Pancreas (tissue), 10 donors: Measurements from ENCODE around the gene MIXL1. TPM values are rescaled to one million over a fixed set of nuclear protein-coding genes. Genes with fewer than 3 reads are reported as not detected.
"Not testable (repeated sequence)": the region's sequence is repeated elsewhere in the genome, so short reads cannot be mapped to it uniquely, and the experiment has no call there.

ENCODE experiments used
- ATAC-seq, 4 donors: fragments of 200-7000 bp; cut with Tn5 transposase; one replicate each; pipeline versions ENCODE4 v1.8.0 to v1.9.1; 2020; ENCODE audit warnings: mild to moderate bottlenecking in 4 of 4, moderate library complexity in 4 of 4
- DNase-seq, 6 donors: peaks; one replicate each; pipeline ENCODE4 v3.0.0-alpha.2; 2020
- FAIRE-seq: peaks from 2 replicates; lab custom pipeline; 2012; peaks lifted over from hg19 to GRCh38; lab: Jason Lieb, UNC
- H3K27ac ChIP-seq, 4 donors: fragments of 200-600 bp; sonication (generic); 1 replicate in 3 of 4; 2 replicates in 1 of 4; pipeline versions ENCODE4 v1.5.0 to v1.8.0; 2020
- H3K27me3 ChIP-seq, 4 donors: fragments of 200-600 bp; one replicate each; pipeline ENCODE4 v1.8.0; 2021
- H3K36me3 ChIP-seq, 3 donors: fragments of 200-600 bp; sonication (generic) in 1 of 3; one replicate each; pipeline versions ENCODE4 v1.5.0 to v1.8.0; 2020 to 2021
- H3K4me1 ChIP-seq, 3 donors: fragments of 200-600 bp; one replicate each; pipeline ENCODE4 v1.8.0; 2021
- H3K4me3 ChIP-seq, 4 donors: fragments of 200-600 bp; sonication (generic) in 2 of 4; one replicate each; pipeline versions ENCODE4 v1.5.0 to v1.8.0; 2020 to 2021
- H3K9me3 ChIP-seq, 4 donors: fragments of 200-600 bp; one replicate each; pipeline ENCODE4 v1.8.0; 2021
- WGBS, 2 donors: extraction: QIAGEN DNeasy Blood & Tissue Kit; methylation state at CpG; one replicate each; pipeline ENCODE4 v1.1.7; 2013; 5-methylcytosine and 5-hydroxymethylcytosine counted together
- intact Hi-C, 3 donors: fragments of 100-400 bp; cut with DNase I; formaldehyde crosslinking; loops; one replicate each; pipeline versions ENCODE4 v1.11.1 to v1.14.2; 2022
- polyA plus RNA-seq, 2 donors: library from polyadenylated mRNA; stranded (reverse); fragments of 200-250 nt; gene quantifications; one replicate each; pipeline ENCODE4 v1.2.3, GENCODE V29; 2013
- total RNA-seq, 6 donors: library from RNA; stranded (reverse); fragmentation: NEBNext Ultra II Directional in 4 of 6; extraction: Animal tissue kit (Norgen Biotek cat#: 25700) in 4 of 6; gene quantifications; one replicate each; pipeline versions ENCODE4 v1.2.1 to v1.2.4, GENCODE V29; 2021 to 2023
- TF ChIP-seq, protein P1 (sequence below), 4 donors: fragments of 200-600 bp; sonication (generic) in 3 of 4; IDR thresholded peaks; one replicate each; pipeline versions ENCODE4 v1.5.0 to v1.8.0; 2021; ENCODE audit warnings: antibody characterized with exemption in 4 of 4
- donor health status: healthy with polysubstance abuse.
- donor health status: DM: no; HTN: no; CAD: no; lungs with moderate emphysema.
- donor health status: DM: no; HTN: no; CAD: no.
- donor health status: control.
- donor health status: control.
- donor health status: Bipolar disorder and iron deficiency.
- donor health status: DM: yes; HTN: yes; CAD: no.
- donor health status: DM: no; HTN: no; CAD: no.
- donor health status: DM: no; HTN: no; CAD: no.
- donor health status: DM: yes; HTN: yes; CAD: no.

Gene MIXL1
- total and polyA plus RNA-seq, 8 donors, result not detected

GRCh38 chr1:226248796-226249195, 25.3 kb downstream of the MIXL1 start:
- WGBS, 2 donors, result 46 to 47% methylated on average over 3 of the region's 3 CpGs

GRCh38 chr1:226250511-226250910, 27.0 kb downstream of the MIXL1 start:
- ATAC-seq (no peak), FAIRE-seq (no peak), DNase-seq (no peak)
- Histone ChIP-seq H3K36me3 (no peaks in the 10 kb centered on the region), H3K9me3 (no peaks in the 10 kb centered on the region), H3K27me3 (no peaks in the 10 kb centered on the region), H3K27ac (no peak overlapping the region), H3K4me3 (no peak overlapping the region), H3K4me1 (no peaks in the 10 kb centered on the region)
- TF ChIP-seq, protein P1, sequence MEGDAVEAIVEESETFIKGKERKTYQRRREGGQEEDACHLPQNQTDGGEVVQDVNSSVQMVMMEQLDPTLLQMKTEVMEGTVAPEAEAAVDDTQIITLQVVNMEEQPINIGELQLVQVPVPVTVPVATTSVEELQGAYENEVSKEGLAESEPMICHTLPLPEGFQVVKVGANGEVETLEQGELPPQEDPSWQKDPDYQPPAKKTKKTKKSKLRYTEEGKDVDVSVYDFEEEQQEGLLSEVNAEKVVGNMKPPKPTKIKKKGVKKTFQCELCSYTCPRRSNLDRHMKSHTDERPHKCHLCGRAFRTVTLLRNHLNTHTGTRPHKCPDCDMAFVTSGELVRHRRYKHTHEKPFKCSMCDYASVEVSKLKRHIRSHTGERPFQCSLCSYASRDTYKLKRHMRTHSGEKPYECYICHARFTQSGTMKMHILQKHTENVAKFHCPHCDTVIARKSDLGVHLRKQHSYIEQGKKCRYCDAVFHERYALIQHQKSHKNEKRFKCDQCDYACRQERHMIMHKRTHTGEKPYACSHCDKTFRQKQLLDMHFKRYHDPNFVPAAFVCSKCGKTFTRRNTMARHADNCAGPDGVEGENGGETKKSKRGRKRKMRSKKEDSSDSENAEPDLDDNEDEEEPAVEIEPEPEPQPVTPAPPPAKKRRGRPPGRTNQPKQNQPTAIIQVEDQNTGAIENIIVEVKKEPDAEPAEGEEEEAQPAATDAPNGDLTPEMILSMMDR (IDR thresholded peaks at IDR 0.05), result no peak
- intact Hi-C loops, result no loop called here
- WGBS, 2 donors, result 98 to 100% methylated on average over 1 of the region's 1 CpG

More at GRCh38 chr1:226248796-226249195, 25.3 kb downstream of the MIXL1 start:
- ATAC-seq (no peak), FAIRE-seq (no peak), DNase-seq (no peak)
- intact Hi-C loops, result no loop called here
- Histone ChIP-seq H3K9me3 (no peaks in the 10 kb centered on the region), H3K4me3 (no peak overlapping the region), H3K4me1 (no peaks in the 10 kb centered on the region), H3K27ac (no peak overlapping the region), H3K27me3 (no peaks in the 10 kb centered on the region), H3K36me3 (no peaks in the 10 kb centered on the region)
- TF ChIP-seq, protein P1 (IDR thresholded peaks at IDR 0.05), result no peak

DNA sequence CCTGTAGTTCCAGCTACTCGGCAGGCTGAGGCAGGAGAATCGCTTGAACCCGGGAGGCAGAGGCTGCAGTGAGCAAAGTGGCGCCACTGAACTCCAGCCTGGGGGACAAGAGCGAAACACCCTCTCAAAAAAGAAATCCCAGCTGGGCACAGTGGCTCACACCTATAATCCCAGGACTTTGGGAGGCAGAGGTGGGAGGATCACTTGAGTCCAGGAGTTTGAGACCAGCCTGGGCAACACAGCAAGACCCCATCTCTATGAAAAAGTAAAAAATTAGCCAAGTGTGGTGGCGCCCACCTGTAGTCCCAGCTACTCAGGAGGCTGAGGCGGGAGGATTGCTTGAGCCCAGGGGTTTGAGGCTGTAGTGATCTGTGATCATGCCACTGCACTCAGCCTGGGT, 29.4 kb downstream of the MIXL1 start:
- H3K27ac ChIP-seq, ATAC-seq, H3K27me3 ChIP-seq, intact Hi-C loops, FAIRE-seq, DNase-seq, H3K4me3 ChIP-seq, H3K4me1 ChIP-seq, H3K36me3 ChIP-seq, H3K9me3 ChIP-seq: not testable (repeated sequence)
- 96 to 99% methylated on average over 7 of the region's 7 CpGs for WGBS, 2 donors

GRCh38 chr1:226253933-226254332, 30.5 kb downstream of the MIXL1 start:
- Histone ChIP-seq H3K4me1 (no peaks in the 10 kb centered on the region), H3K4me3 (no peak overlapping the region), H3K27me3 (no peaks in the 10 kb centered on the region), H3K9me3 (no peaks in the 10 kb centered on the region), H3K27ac (no peak overlapping the region), H3K36me3 (no peaks in the 10 kb centered on the region)
- ATAC-seq (no peak), FAIRE-seq (no peak), DNase-seq (no peak)
- intact Hi-C loops, result no loop called here
- TF ChIP-seq, protein P1 (IDR thresholded peaks at IDR 0.05), result no peak
- WGBS, 2 donors, result 93 to 95% methylated on average over 4 of the region's 4 CpGs

- H3K4me3 ChIP-seq, result no peak overlapping the region
- ATAC-seq (peak in 1 of 4 donors; percentile 42), DNase-seq (no peak), FAIRE-seq (no peak)
- TF ChIP-seq, protein P1 (IDR thresholded peaks at IDR 0.05), result no peak
- no peaks in the 10 kb centered on the region for H3K9me3 ChIP-seq
- H3K4me1 ChIP-seq, result no peaks in the 10 kb centered on the region
- H3K27ac ChIP-seq, result no peak overlapping the region
- no peaks in the 10 kb centered on the region for H3K36me3 ChIP-seq
- H3K27me3 ChIP-seq, result no peaks in the 10 kb centered on the region
- intact Hi-C loops, result no loop called here
- WGBS, 2 donors, result 72 to 73% methylated on average over 3 of the region's 3 CpGs
These were observed 31.9 kb downstream of the MIXL1 start for GRCh38 chr1:226255380-226255779.
